DND-41 (cell line): ENCODE measurements around the gene CHRM3.

Source experiments
- CTCF ChIP-seq: IDR thresholded peaks from 2 replicates; pipeline ENCODE4 v1.5.1; 2012; ENCODE audit warnings: borderline replicate concordance, low read length, moderate library complexity, mild to moderate bottlenecking; ENCODE audit not compliant: poor library complexity, severe bottlenecking; ENCODE audit errors: extremely low read depth
- EZH2 ChIP-seq: IDR thresholded peaks from 3 replicates; pipeline ENCODE4 v1.6.1; 2012; ENCODE audit warnings: borderline replicate concordance, low read depth, mild to moderate bottlenecking, moderate library complexity, low read length, inconsistent platforms; ENCODE audit not compliant: severe bottlenecking

GRCh38 chr1:239417986-239418640 is 31.7 kb downstream of the CHRM3 start:
- TF ChIP-seq CTCF (no peak), EZH2 (no peak)
